ENCODE results near the gene A4GALT. TPM values are rescaled to one million over a fixed set of nuclear protein-coding genes. Genes with fewer than 3 reads are reported as not detected.

The A4GALT gene
- total RNA-seq, 1 experiment from 2014 or later, result 6.9 TPM

DNA sequence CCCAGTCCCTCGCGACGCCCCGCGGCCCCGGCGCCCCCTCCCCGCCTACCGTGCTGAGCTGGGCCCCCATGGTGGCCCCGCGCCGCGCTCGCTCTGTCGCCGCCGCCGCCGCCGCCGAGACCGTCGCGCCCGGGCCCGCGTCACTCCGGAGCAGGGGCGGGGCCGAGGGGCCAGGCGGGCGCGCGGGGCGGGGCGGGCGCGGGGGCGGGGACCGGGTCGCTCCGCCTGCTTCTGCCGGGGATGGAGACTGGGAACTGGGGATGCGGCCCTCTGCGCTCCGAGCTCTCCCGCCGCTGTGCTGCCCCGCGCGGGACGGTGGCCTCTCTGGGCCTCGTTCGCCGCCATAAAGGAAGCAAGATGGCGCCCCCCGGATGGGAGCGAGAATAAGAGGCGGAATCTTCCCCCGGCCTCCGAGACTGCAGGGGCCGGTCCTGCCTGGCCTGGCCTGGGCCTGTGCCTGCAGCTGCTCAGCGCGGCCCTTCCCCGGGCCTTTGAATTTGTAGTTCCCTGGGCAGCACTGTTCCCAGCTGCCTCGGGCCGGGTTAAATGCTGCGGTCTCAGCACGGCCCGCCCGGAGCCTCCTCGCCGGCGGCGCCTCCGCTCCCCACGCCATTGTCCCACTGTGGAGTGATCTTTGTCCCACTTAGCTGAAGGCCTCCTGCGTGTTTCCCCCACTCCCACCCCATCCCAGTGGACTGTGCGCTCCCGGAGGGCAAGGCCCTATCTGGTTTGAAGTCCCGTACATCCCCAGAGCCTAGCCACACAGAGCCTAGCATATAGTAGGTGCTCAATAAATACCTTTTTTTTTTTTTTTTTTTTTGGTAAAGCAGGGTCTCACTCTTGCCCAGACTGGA, 71.2 kb downstream of the A4GALT start, which contains the start of gene CYB5R3:
TSS of gene CYB5R3 (minus strand) at position 147 of the 854 bp plus-strand sequence. CDS start at position 70, 77 bp downstream.
- BruUV-seq (replicated peaks), result TSS peak; percentile 97
- in situ Hi-C loops (cut with HindIII; ENCODE audit: low pct_unique_long_range_greater_than_20kb, low sequenced_read_pairs) (no loop called here), intact Hi-C loops (cut with micrococcal nuclease; ENCODE audit: unreplicated experiment) (no loop called here)
- DNase-seq (ENCODE audit: low read depth, low spot score) (no peak), ATAC-seq (peak; percentile 93)
- ChIA-PET CTCF (interaction anchor here (0.6 kb wide), 1 partner anchor 127 kb away, joined by 4 read pairs; no protein-coding TSS in a partner anchor), POLR2A (interaction anchor here (0.6 kb wide), 2 partner anchors 29 to 34 kb away, joined by 3 to 10 read pairs; no protein-coding TSS in a partner anchor)
- peak; percentile 67 for TF ChIP-seq POLR2AphosphoS5 (IDR thresholded peaks at IDR 0.05; ENCODE audit: low read depth, low read length)
- TF ChIP-seq, protein P1, sequence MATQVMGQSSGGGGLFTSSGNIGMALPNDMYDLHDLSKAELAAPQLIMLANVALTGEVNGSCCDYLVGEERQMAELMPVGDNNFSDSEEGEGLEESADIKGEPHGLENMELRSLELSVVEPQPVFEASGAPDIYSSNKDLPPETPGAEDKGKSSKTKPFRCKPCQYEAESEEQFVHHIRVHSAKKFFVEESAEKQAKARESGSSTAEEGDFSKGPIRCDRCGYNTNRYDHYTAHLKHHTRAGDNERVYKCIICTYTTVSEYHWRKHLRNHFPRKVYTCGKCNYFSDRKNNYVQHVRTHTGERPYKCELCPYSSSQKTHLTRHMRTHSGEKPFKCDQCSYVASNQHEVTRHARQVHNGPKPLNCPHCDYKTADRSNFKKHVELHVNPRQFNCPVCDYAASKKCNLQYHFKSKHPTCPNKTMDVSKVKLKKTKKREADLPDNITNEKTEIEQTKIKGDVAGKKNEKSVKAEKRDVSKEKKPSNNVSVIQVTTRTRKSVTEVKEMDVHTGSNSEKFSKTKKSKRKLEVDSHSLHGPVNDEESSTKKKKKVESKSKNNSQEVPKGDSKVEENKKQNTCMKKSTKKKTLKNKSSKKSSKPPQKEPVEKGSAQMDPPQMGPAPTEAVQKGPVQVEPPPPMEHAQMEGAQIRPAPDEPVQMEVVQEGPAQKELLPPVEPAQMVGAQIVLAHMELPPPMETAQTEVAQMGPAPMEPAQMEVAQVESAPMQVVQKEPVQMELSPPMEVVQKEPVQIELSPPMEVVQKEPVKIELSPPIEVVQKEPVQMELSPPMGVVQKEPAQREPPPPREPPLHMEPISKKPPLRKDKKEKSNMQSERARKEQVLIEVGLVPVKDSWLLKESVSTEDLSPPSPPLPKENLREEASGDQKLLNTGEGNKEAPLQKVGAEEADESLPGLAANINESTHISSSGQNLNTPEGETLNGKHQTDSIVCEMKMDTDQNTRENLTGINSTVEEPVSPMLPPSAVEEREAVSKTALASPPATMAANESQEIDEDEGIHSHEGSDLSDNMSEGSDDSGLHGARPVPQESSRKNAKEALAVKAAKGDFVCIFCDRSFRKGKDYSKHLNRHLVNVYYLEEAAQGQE (IDR thresholded peaks at IDR 0.05; ENCODE audit: insufficient read depth in 1 of 2, low read depth in 2 of 2, low read length in 1 of 2), result no peak
- no peak for TF ChIP-seq TCF7L2 (IDR thresholded peaks at IDR 0.05; ENCODE audit: low read depth, low read length)
- TF ChIP-seq SIN3A (IDR thresholded peaks at IDR 0.05; ENCODE audit: borderline replicate concordance, insufficient read depth, low read depth, low read length), result no peak
- Histone ChIP-seq H3K27ac (ENCODE audit: low read length) (peak within 1 kb of the TSS; percentile 85), H3K27me3 (ENCODE audit: control insufficient read depth, insufficient read depth, low read length) (no peaks in the 10 kb centered on the region), H3K4me1 (ENCODE audit: control insufficient read depth, insufficient read depth, low read length) (no peaks in the 10 kb centered on the region; the same call in none of the 2 replicates), H3K36me3 (ENCODE audit: control insufficient read depth, insufficient read depth, low read length) (no peaks in the 10 kb centered on the region; the same call in 1 of the 2 replicates), H3K9me3 (ENCODE audit: control insufficient read depth, insufficient read depth, low read depth, low read length) (no peaks in the 10 kb centered on the region), H3K4me3 (ENCODE audit: low read depth in 2 of 2, low read length in 2 of 2) (peak within 1 kb of the TSS; percentile 87 to 92)

DNA sequence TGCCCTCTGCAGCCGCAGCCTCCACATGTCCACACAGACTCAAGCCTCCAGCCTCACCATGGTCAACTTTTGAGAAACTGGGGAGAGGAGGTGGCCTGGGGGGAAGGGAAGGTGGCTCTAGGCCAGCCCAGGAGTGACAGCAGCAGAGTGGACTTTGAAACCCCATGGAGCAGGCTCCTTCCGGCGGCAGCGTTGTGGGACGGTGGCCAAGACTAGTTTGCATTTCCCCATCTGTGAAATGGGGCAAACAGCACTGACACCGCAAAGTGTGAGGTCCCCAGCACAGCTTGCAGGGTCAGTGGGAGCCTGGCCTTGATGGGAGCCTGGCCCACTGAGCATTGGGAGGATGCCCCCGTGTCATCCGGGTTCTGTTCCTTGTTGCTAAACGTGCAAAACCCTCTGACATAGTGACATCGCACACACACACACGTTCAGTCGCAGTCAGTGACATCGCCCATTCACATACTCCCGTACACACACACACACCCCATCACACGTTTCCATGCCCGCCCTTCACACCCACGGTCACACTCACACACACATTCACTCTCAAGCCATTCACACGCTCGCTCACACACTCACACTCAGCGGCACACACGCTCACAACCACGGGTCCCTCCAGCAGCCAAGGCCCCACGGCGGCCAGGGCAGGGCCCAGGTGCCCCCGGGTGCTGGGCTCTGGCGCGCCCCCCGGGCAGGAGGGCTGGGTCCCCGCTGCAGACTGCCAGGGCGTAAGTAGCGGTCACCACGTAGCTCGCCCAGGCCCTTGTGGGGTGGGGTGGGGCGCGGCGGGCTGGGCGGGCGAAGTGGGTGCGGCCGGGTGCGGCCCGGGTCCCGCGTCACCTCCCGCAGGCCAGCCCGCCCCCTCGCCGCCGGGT, 72.1 kb downstream of the A4GALT start:
- H3K27me3 ChIP-seq (ENCODE audit: control insufficient read depth, insufficient read depth, low read length), result no peaks in the 10 kb centered on the region
- peak; percentile 81 for ATAC-seq
- TSS peak; percentile 92 for BruUV-seq (replicated peaks)
- in situ Hi-C loops (cut with HindIII; ENCODE audit: low pct_unique_long_range_greater_than_20kb, low sequenced_read_pairs), result no loop called here
- no peaks in the 10 kb centered on the region; the same call in none of the 2 replicates for H3K4me1 ChIP-seq (ENCODE audit: control insufficient read depth, insufficient read depth, low read length)
- intact Hi-C loops (cut with micrococcal nuclease; ENCODE audit: unreplicated experiment), result no loop called here
- ChIA-PET POLR2A (interaction anchor here (0.6 kb wide), 1 partner anchor 28 kb away, joined by 10 read pairs; no protein-coding TSS in a partner anchor), CTCF (interaction anchor here (0.6 kb wide), 1 partner anchor 128 kb away, joined by 4 read pairs; no protein-coding TSS in a partner anchor)
- H3K36me3 ChIP-seq (ENCODE audit: control insufficient read depth, insufficient read depth, low read length), result no peaks in the 10 kb centered on the region; the same call in 1 of the 2 replicates
- DNase-seq (ENCODE audit: low read depth, low spot score), result no peak
- H3K27ac ChIP-seq (ENCODE audit: low read length), result peak overlapping the region; percentile 85
- no peak for TF ChIP-seq POLR2AphosphoS5 (IDR thresholded peaks at IDR 0.05; ENCODE audit: low read depth, low read length)
- H3K4me3 ChIP-seq (ENCODE audit: low read depth in 2 of 2, low read length in 2 of 2), result peak overlapping the region; percentile 87 to 92
- no peaks in the 10 kb centered on the region for H3K9me3 ChIP-seq (ENCODE audit: control insufficient read depth, insufficient read depth, low read depth, low read length)

DNA sequence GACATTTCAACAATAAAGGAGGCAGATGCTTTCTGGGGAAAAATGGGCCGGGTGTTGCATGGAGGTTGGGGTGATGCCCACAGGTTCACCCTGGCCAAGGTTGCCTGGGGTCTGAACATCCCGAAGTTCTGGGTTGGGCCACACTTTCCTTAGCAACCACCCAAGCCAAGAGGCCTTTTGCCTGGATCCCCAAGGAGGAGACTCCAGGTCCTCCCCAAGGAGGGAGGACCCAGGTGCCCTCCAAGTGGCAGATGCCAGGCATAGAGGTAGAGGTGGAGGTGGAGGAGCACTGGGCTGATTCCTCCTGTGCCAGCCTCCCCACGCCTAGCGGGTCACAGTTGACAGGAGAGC, 72.7 kb downstream of the A4GALT start:
- no peak for ATAC-seq
- H3K27me3 ChIP-seq (ENCODE audit: control insufficient read depth, insufficient read depth, low read length), result no peaks in the 10 kb centered on the region
- H3K36me3 ChIP-seq (ENCODE audit: control insufficient read depth, insufficient read depth, low read length), result no peaks in the 10 kb centered on the region; the same call in 1 of the 2 replicates
- no TSS peak for BruUV-seq (replicated peaks)
- DNase-seq (ENCODE audit: low read depth, low spot score), result no peak
- H3K27ac ChIP-seq (ENCODE audit: low read length), result peak overlapping the region; percentile 85
- ChIA-PET POLR2A (no interaction called here), CTCF (no interaction called here)
- TF ChIP-seq POLR2AphosphoS5 (IDR thresholded peaks at IDR 0.05; ENCODE audit: low read depth, low read length), result no peak
- TF ChIP-seq, protein P1 (IDR thresholded peaks at IDR 0.05; ENCODE audit: insufficient read depth in 1 of 2, low read depth in 2 of 2, low read length in 1 of 2), result no peak
- no peak for TF ChIP-seq SIN3A (IDR thresholded peaks at IDR 0.05; ENCODE audit: borderline replicate concordance, insufficient read depth, low read depth, low read length)
- TF ChIP-seq TCF7L2 (IDR thresholded peaks at IDR 0.05; ENCODE audit: low read depth, low read length), result no peak
- TF ChIP-seq, protein P2, sequence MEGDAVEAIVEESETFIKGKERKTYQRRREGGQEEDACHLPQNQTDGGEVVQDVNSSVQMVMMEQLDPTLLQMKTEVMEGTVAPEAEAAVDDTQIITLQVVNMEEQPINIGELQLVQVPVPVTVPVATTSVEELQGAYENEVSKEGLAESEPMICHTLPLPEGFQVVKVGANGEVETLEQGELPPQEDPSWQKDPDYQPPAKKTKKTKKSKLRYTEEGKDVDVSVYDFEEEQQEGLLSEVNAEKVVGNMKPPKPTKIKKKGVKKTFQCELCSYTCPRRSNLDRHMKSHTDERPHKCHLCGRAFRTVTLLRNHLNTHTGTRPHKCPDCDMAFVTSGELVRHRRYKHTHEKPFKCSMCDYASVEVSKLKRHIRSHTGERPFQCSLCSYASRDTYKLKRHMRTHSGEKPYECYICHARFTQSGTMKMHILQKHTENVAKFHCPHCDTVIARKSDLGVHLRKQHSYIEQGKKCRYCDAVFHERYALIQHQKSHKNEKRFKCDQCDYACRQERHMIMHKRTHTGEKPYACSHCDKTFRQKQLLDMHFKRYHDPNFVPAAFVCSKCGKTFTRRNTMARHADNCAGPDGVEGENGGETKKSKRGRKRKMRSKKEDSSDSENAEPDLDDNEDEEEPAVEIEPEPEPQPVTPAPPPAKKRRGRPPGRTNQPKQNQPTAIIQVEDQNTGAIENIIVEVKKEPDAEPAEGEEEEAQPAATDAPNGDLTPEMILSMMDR (IDR thresholded peaks at IDR 0.05), result no peak
- in situ Hi-C loops (cut with HindIII; ENCODE audit: low pct_unique_long_range_greater_than_20kb, low sequenced_read_pairs), result no loop called here
- peak overlapping the region; percentile 87 to 92 for H3K4me3 ChIP-seq (ENCODE audit: low read depth in 2 of 2, low read length in 2 of 2)
- no peaks in the 10 kb centered on the region; the same call in none of the 2 replicates for H3K4me1 ChIP-seq (ENCODE audit: control insufficient read depth, insufficient read depth, low read length)
- H3K9me3 ChIP-seq (ENCODE audit: control insufficient read depth, insufficient read depth, low read depth, low read length), result no peaks in the 10 kb centered on the region
- intact Hi-C loops (cut with micrococcal nuclease; ENCODE audit: unreplicated experiment), result no loop called here
